WERI-Rb-1 (cell line): ENCODE results near the gene SLC48A1.

Experiments used
- DNase-seq: peaks from one replicate; pipeline ENCODE4 v3.0.0-alpha.2; 2020
- H3K27ac ChIP-seq: fragments of 250-450 bp; sonication (Bioruptor Pico); 2 replicates; pipeline ENCODE4 v1.5.1; 2020; ENCODE audit warnings: mild to moderate bottlenecking, moderate library complexity
- H3K27me3 ChIP-seq: fragments of 250-450 bp; sonication (Bioruptor Pico); 2 replicates; pipeline ENCODE4 v1.5.1; 2021; ENCODE audit warnings: mild to moderate bottlenecking, low read depth, moderate library complexity; ENCODE audit not compliant: insufficient read depth, severe bottlenecking
- H3K36me3 ChIP-seq: fragments of 250-450 bp; sonication (Bioruptor Pico); 2 replicates; pipeline ENCODE4 v1.5.1; 2020; ENCODE audit warnings: mild to moderate bottlenecking, moderate library complexity
- H3K4me3 ChIP-seq: 2 replicates; pipeline ENCODE4 v1.5.1; 2011; ENCODE audit warnings: low read depth, mild to moderate bottlenecking, control low read depth, low read length
- H3K9me3 ChIP-seq: fragments of 250-450 bp; sonication (Bioruptor Pico); 2 replicates; pipeline ENCODE4 v1.5.1; 2021; ENCODE audit warnings: mild to moderate bottlenecking, moderate library complexity; ENCODE audit not compliant: severe bottlenecking
- CTCF ChIP-seq: IDR thresholded peaks from 2 replicates; pipeline ENCODE4 v1.5.1; 2011; ENCODE audit warnings: low read depth, mild to moderate bottlenecking, control low read depth, inconsistent platforms, low read length

Gene SLC48A1

GRCh38 chr12:47748507-47748828, 24.6 kb upstream of the SLC48A1 start:
- TF ChIP-seq CTCF: no peak
- Histone ChIP-seq H3K4me3 (no peak overlapping the region), H3K27me3 (no peaks in the 10 kb centered on the region), H3K27ac (no peak overlapping the region), H3K9me3 (no peaks in the 10 kb centered on the region), H3K36me3 (no peaks in the 10 kb centered on the region)
- no peak for DNase-seq

- no peak for DNase-seq
- Histone ChIP-seq H3K9me3 (no peaks in the 10 kb centered on the region), H3K27ac (no peak overlapping the region), H3K36me3 (no peaks in the 10 kb centered on the region), H3K27me3 (no peaks in the 10 kb centered on the region), H3K4me3 (no peak overlapping the region)
- no peak for TF ChIP-seq CTCF
These were observed 24.1 kb upstream of the SLC48A1 start for GRCh38 chr12:47748899-47749298.

GRCh38 chr12:47750229-47750798, 22.7 kb upstream of the SLC48A1 start:
- Histone ChIP-seq H3K9me3 (no peaks in the 10 kb centered on the region), H3K27me3 (no peaks in the 10 kb centered on the region), H3K27ac (no peak overlapping the region), H3K4me3 (no peak overlapping the region), H3K36me3 (no peaks in the 10 kb centered on the region)
- no peak for TF ChIP-seq CTCF
- no peak for DNase-seq

- no peaks in the 10 kb centered on the region for H3K9me3 ChIP-seq
- H3K36me3 ChIP-seq: no peaks in the 10 kb centered on the region
- no peak for TF ChIP-seq CTCF
- DNase-seq: no peak
- no peak overlapping the region for H3K27ac ChIP-seq
- H3K4me3 ChIP-seq: no peak overlapping the region
- no peaks in the 10 kb centered on the region for H3K27me3 ChIP-seq
These were observed 22.0 kb upstream of the SLC48A1 start for GRCh38 chr12:47750916-47751470.

GRCh38 chr12:47751561-47751960, 21.5 kb upstream of the SLC48A1 start:
- no peak for DNase-seq
- no peak for TF ChIP-seq CTCF
- Histone ChIP-seq H3K36me3 (no peaks in the 10 kb centered on the region), H3K4me3 (no peak overlapping the region), H3K27ac (no peak overlapping the region), H3K9me3 (no peaks in the 10 kb centered on the region), H3K27me3 (no peaks in the 10 kb centered on the region)

- Histone ChIP-seq H3K36me3 (no peaks in the 10 kb centered on the region), H3K4me3 (no peak overlapping the region), H3K9me3 (no peaks in the 10 kb centered on the region), H3K27ac (no peak overlapping the region), H3K27me3 (no peaks in the 10 kb centered on the region)
- TF ChIP-seq CTCF: no peak
- DNase-seq: no peak
These were observed 20.9 kb upstream of the SLC48A1 start for GRCh38 chr12:47752121-47752520.
